GM21737 (cell line): Measurements from ENCODE around the gene UTS2B.

Experiments used
- ATAC-seq: cut with Tn5 transposase; IDR thresholded peaks from one replicate; pipeline ENCODE4 v1.9.1; 2021; ENCODE audit warnings: mild to moderate bottlenecking, moderate library complexity; ENCODE audit not compliant: unreplicated experiment

The UTS2B gene

DNA sequence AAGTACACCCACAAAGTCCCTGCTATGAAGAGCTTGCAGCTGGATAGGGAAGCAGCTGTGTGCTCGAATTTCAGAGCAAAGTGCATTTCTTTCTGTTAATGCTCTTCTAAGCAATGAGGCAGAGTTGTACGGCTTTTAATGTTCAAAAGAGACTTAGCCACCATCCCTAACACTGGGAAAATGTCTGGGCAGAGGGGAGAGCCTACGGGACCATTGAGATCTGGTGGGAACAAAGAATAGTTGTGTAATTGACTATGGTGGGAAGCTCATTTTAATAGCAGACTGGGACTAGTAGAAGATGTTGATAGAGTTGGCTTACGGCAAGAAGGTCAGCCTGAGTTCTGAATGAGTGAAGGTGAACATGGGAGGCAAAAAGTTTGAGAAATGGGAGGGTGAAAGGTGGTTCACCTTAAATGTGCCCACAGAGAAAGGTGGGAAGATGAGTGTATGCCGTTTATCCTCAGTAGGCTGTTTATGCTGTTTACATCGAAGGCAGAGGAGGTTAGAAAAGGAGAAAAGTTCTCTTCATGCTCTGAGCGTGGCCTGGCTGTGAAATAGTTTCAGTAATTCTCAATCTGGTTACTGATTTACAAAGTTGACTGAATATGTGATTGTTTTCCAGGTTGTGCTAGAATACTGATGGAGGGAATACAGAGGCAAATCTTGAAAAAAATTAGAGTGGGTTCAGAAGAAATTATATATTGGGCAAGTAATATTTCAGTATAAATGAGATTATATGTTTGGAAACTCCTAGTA lies 22.9 kb upstream of the UTS2B start:
- ATAC-seq: peak; percentile 37

DNA sequence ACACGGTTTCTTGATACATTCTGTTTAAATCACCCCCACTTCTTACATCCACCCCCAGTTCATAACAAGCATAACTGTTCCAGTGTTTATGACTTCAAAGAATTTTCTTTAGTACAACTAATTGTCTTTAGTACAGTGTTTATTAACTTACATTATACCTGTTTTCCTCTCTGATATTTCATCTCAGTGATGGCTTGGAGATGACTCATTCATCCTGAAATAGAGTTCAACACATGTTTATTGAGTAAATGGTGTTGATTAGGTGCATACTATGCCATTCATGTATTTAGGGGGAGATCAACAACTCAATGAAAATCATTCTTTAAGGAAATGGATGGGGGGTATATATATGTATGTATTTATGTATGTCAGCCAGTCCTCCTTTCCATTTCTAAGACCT lies 21.7 kb upstream of the UTS2B start:
- ATAC-seq: no peak

DNA sequence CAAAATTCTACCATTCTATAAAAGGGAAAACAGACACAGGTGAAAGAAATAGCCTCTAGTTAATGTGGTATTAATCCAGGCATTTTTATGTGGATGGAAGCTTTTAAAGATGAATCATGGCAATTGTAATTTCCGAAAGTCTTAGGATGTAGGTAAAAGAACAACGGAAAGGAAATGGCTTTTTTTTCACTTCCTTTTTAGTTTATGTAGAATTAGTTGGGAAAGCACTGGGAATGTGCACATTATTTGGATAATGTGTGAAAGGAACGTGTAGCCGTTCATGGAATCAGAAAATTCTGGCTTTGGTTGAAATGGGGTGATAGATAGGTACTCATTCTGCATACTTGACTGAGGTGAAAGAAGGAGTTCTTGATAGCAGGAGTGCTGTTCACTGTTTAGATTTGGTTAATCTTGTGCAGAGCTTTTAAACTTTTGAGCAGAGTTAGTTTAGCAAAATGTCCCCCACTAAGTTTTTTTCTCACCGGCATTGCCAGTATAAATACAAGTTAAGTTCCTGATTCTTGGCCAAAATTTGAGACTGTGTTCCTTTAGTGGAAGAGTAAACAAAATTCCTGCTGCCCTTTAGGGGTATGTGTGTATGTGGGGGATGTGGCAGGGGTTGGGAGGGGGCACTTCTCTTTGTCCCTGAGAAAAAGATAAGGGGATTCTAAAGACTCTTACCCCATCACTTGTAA lies 20.2 kb upstream of the UTS2B start:
- no peak for ATAC-seq

DNA sequence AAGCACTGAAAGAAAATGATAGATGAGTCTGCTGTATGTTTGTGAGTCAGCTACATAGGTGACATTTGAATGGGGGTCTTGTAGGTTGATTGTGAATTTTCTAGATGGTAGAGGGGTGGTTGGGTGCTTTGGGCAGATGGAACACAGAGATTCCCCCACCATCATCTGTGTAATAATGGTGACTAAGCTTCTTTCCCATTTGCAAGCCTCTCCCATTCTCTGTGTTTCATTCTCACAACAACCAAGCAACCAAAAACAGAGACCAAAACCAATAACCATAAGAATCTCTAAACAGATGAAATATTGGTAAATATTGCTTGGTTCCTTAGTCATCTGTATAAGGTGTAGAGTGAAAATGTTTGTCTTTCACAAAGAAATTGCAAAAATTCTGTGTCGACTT lies 17.8 kb upstream of the UTS2B start:
- no peak for ATAC-seq

DNA sequence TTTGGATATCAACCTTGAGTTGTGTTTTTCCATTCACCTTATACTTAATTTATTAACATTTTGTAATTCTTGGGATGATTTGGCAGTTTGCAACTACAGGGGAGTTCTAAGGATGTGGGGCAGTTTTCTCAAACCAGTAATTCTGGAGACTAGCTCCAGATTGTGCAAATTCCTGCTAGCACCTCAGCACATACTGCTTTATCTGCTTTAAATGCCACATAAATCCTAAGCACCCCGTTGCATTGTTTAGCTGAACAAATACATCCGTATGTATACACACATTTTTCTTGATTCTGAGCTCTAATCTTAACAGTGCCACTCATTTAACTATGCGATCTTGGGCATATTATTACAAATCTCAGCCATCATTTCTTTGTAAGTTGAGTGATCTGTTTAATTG lies 16.9 kb upstream of the UTS2B start:
- no peak for ATAC-seq

DNA sequence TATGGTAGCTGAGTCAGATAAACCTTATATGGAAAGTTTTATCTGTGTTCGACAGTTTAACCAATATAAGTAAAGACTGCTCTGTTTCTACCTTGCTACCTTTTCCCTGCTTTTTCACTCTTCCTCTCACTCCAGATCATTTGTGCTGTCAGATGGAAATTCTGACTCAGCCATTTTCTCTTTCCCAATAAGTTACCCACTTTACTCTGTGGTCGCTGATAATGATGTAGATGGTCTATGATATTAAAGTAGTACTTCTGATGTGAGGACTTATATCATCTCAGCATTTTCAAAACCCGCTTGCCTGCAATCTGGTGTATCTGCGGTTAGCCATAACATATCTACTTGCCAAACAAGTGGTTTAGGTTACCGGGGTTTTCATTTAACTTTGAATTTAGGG lies 15.0 kb upstream of the UTS2B start:
- no peak for ATAC-seq

DNA sequence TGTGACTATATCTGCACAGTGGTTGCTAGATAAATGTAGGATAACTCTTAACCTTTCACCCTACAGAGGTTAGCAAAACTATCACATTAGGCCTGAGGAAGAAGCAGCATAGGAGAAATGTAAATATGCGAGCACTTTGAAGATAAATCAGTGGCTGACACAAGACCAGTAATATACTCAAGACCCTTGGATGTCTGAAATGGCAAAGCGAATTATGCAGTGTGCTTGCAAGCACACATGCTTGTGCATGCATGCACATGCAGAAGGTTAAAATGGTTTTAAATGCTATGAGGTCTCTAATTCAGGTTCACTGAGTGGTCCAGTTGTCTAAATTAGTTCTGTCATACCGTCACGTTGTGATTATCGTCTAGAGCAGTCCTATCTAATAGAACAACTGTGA lies 13.6 kb upstream of the UTS2B start:
- ATAC-seq: no peak

DNA sequence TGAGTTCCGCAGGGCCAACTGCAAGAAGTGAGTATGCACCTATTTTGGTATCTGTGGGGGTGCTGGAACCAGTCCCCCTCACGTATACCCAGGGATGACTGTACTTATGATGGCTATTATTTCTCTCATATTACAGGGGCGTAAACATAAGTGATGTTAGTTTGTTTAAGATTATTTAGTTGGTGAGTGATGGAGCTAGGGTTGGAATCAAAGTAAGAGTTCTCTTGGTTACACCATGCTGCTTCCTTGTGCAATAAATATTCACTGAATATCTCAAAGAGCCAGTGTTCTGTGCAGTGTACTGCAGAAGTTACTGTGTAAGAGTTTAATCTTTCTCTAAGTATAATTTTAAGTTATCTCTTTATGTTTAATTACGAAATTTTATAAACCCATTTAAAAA lies 12.8 kb upstream of the UTS2B start:
- ATAC-seq: no peak

DNA sequence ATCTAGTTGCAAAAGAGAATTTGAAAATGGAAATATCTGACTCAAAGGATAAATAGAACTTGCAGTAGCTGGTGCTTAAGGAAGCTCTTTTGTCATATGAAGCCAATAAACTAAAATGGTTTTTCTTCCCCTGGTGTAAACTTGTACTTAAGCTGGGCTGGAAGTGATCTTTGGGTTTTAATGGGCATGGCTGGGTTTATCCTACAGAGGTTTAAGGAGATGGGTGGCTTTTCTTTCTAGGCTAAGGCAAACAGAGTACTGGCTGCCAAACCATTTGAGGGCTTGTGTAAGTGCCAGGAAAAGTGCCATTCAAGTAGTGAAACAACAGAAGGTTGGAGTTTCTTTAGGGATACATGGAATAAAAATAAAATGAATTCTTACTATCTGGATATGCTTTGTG lies 12.1 kb upstream of the UTS2B start:
- ATAC-seq: no peak

DNA sequence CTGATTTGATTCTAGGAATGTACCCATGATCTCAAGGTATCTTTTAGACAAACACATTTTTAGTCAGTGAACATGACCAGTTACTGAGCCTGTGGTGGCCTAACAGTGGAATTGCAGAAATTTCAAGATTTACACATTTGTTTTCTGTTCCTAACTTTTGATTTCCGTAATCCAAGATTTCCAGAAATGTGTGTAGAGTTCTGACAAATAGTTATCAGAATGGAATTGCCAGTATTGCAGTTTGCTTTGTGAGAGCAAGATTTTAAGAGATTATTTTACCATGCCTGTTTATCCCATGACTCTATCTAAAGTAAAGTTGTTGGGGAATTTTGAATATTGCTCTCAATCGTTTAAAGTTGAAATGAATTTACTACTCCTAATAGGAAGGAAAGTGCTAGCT lies 11.7 kb upstream of the UTS2B start:
- ATAC-seq: no peak

DNA sequence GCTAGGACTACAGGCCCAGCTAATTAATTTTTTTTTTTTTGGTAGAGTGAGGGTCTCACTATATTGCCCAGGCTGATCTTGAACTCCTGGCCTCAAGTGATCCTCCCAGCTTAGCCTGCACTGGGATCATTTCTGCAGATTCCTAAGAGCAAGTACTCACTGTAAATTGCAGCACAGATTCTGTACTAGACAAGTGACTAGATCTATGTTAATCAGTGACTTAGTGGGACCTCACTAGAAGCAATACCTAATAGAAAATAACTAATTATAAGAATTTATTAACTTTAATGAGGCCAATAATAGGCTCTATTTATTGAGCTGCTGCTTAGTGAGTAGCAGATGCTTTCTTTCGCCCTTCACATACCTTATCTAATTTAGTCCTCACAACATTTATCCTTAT lies 10.6 kb upstream of the UTS2B start:
- ATAC-seq: no peak

DNA sequence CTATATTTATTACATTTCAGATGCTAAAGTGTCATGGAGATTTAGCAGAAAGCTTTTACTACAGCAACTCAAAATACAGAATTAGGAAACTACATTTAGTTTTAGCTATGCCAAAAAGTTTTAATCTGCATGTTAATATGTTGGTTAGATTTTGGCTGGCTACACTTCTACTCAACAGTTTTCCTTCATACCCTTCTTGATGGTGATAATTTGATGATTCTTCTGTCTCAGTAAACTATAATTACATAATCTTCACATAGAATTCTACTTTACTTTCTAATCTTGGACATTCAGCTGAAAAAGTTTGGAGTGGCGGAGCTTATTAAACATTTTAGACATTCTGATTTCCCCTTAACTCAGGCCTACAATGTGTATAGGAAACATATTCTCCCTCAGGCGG lies 10.0 kb upstream of the UTS2B start:
- no peak for ATAC-seq

DNA sequence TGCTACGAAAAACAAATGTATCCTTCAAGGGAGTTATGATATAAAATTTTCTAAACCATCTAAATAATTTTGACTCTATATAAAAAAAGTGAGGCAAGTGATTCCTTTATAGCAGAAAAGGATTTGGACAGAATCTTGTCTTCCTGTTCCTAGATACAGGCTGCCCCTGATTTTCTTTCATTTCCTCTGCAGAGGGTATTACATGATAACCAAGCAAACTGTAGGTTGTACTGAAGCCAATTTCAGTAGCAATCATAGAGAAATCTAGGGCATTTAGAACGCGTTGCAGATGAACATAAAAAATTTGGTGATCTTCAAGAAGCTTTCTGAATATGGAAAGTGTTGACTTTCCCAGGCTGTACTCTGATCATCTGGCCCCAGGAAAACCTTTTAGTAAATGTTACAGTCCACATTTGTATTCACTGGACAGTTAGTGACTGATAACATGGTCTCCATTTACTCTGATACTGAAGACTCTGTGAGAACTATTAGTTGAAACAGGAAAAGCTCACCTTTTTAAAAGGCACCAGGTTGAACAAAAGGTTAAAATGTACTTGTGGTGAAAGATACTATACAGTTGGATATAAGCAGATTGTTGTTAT lies 9.1 kb upstream of the UTS2B start:
- ATAC-seq: no peak

DNA sequence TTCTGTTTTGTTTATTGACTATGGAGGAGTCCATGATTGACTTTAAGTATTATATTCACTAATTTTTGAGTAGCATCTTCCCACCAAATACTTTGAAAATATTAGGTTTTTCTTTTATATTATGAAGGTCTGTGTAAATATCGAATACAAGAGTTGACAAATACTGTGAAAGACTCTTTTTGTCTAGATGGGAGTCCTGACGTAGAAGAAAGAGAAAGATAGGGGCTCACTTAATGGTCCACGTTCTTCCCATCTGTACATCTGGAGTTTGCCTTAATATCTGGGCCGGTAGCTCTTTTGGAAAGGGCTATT lies 7.8 kb upstream of the UTS2B start:
- ATAC-seq: no peak

DNA sequence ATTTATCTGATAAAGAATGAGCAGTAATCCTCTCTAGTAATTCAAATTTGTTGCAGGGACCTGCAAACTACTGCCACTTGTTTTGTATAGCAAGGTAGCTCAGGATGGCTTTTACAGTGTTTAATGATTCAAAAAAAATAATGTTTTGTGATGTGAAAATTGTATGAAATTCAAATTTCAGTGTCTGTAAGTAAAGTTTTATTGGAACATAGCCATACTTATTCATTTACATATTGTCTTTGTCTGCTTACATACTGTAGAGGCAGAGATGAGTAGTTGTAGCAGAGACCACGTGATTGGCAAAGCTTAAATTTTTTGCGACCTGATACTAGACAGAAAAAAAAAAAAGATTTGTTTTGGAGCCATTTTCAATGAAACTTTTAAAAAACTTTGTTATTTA lies 6.5 kb upstream of the UTS2B start:
- ATAC-seq: no peak

DNA sequence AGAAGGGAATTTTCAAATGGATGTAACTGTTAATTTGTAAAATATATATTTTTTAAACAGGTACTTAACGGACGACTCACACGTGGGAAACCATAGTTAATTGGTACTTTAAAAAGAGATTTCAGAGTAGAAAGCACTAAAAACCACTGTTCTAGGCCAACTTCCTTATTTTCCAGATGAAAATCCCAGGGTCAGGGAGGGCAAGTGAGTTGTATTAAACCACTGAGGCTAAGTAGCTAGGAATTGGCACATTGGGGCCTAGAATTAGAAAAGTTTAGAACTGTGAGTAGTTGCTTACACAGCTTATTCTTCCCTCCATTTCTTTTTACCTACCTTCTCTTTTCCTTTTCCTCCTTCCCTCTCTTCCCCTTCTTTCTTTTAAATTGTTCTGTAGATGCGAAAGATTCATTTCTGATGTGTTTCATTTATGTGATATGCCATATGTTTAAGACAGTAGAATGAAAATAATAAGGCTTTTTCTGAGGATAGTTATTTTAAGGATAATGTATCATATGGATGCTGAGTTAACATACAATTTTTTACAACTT lies 4.1 kb upstream of the UTS2B start:
- ATAC-seq: no peak

DNA sequence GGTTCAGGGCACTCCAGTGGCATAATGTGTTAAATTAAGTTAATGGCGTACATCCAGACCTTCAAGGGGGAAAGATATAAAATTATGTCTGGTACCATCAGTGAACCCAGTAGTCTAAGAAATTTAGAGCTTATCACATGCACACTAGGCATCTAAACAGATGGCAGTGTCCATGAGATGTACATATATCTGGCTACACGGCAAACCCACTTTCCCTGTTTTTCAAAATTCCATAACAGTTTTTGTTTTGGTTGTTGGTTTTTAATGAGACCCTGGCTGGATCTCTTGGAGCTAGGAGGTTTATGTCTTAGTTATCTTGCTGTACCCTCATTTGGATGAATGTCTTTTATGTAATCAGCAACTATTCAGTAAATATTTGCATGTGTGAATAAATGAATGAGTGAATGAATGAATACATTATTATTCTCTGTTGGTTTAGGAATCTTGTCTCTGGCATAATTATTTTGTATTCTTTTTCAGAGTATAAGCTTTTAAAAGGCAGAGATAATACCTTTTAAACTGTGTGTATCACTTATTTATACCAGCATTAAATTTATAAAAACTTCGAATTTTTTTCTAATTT lies 3.1 kb upstream of the UTS2B start:
- no peak for ATAC-seq

DNA sequence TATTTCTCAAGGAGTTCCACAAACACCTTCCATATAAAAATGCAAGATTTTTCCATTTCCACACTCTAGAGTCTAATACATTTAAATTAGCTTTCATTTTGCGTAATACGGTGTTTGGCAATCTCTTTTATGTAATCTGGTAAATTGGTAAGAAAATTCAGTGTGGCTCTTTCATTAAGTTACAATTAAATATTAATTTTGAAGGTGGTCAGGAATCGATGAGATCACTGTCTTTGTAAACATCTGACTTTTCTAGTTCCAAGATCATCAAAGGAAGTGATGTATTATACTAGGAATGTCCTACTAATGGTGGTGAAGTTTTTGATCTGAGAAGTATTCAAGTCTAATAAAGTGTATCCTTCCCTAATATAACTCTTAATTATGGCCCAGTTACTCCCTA lies 1.1 kb upstream of the UTS2B start:
- ATAC-seq: no peak

DNA sequence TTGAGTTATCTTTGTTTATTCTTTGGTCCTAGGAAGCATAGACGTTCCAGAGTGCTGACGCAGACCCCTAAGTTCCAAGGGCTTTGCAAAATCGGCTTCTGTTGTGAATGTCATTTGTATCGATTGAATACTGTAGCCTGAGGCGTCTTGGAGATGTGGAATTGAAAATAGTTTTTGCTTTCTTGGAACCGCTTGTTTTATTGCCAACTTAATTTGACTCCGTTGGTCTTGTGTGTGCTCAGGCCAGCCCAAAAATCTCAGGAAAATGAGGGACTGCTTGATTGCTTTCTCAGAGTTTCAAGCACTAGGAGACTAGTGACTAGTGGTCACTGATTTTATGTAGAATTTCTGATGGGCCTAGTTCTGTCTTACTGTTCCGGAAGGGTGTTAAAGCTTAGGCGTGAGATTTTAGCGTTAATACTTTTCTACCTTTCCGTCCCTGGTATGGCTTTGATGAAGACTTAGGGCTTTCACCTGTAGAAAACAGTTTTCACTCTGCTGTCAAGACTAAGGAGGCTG lies 263 bp upstream of the UTS2B start:
- no peak for ATAC-seq

DNA sequence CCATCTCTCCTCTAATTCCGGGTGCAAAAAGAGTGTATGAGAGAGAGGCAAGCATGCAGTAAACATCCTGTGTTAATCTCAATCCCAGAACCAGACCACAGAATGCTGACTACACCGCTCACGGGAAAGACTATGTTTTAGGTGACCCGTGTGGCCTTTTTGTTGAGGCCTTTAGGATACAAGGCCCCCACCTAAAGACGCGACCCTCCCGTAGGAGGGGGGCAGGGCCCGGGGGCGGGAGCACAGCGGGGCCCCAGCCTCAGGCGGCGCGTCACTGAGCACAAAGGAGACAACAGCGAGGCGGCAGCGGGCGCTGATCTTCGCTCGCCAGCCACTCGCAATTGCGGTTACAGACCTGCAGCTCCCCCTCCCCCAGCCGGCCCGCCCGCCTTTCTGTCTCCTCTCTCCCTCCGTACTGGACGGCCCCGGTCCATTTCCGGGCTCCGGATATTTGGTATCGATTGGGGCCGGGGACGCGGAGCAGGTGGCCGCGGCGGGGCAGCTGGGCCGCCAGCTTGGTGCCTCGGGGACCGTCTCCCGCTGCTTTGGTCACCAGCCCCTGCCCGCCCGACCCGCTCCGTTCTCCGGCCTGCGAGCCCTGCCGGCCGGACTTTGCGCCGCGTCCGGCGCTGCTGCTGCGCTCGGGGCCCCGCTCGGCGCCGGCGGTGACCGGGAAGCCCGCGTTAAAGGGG lies 1.2 kb downstream of the UTS2B start, which contains the start of gene CCDC50:
TSS of gene CCDC50 (plus strand) at position 433 of the 692 bp plus-strand sequence. CDS start 281 bp downstream, outside the sequence.
- ATAC-seq: peak; percentile 64

DNA sequence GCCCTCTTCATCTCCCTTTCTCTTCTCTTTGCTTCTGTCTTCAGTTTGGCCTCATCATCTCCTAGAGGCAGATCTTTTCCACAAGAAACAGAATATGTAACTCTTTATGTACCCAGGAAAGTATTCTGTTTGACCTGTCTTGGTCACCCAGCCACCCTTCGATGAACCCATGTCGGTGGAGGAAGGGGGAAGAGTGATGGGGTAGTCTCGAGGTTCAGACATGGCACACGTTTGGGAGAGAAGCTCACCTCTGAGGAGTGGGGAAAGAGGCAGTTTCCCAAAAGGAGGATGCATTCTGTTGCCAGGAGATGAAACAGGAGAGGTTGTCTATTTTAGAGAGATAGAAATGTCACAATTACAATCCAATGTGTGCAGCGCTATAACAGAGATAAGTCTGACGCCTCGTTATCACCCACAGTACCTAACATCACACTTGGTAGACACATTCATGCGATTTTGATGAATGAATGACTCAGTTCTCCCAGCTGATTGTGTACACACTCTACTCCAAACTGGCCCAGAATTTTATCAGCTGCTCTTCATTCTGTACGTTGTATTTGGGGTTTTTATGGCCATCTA lies 1.9 kb downstream of the UTS2B start:
- no peak for ATAC-seq
